ENCODE data around the gene RAB6A. TPM values are rescaled to one million over a fixed set of nuclear protein-coding genes. Genes with fewer than 3 reads are reported as not detected.
A peak's percentile ranks its signal among the peaks of the same experiment; 100 is the strongest.

Gene RAB6A
- total RNA-seq, 1 donor from 2014 or later = 237 TPM

- peaks cover 7% of the 10 kb centered on the region for H3K36me3 ChIP-seq (ENCODE audit: control insufficient read depth, insufficient read depth, low read length)
- H3K4me3 ChIP-seq (ENCODE audit: low read depth, low read length) = no peak overlapping the region
- FAIRE-seq (no peak), DNase-seq (ENCODE audit: low read depth) (no peak)
- TF ChIP-seq, protein P1, sequence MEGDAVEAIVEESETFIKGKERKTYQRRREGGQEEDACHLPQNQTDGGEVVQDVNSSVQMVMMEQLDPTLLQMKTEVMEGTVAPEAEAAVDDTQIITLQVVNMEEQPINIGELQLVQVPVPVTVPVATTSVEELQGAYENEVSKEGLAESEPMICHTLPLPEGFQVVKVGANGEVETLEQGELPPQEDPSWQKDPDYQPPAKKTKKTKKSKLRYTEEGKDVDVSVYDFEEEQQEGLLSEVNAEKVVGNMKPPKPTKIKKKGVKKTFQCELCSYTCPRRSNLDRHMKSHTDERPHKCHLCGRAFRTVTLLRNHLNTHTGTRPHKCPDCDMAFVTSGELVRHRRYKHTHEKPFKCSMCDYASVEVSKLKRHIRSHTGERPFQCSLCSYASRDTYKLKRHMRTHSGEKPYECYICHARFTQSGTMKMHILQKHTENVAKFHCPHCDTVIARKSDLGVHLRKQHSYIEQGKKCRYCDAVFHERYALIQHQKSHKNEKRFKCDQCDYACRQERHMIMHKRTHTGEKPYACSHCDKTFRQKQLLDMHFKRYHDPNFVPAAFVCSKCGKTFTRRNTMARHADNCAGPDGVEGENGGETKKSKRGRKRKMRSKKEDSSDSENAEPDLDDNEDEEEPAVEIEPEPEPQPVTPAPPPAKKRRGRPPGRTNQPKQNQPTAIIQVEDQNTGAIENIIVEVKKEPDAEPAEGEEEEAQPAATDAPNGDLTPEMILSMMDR (IDR thresholded peaks at IDR 0.05; ENCODE audit: insufficient read depth, low read length, severe bottlenecking) = peak; percentile 31
- H3K27me3 ChIP-seq (ENCODE audit: control insufficient read depth, insufficient read depth, low read length) = no peaks in the 10 kb centered on the region
Observed at GRCh38 chr11:73729594-73730206, 31.2 kb downstream of the RAB6A start.

- DNase-seq (ENCODE audit: low read depth) = no peak
- H3K36me3 ChIP-seq (ENCODE audit: control insufficient read depth, insufficient read depth, low read length) = peaks cover 6% of the 10 kb centered on the region
- FAIRE-seq = no peak
- no peaks in the 10 kb centered on the region for H3K27me3 ChIP-seq (ENCODE audit: control insufficient read depth, insufficient read depth, low read length)
- TF ChIP-seq, protein P1 (IDR thresholded peaks at IDR 0.05; ENCODE audit: insufficient read depth, low read length, severe bottlenecking) = no peak
- no peak overlapping the region for H3K4me3 ChIP-seq (ENCODE audit: low read depth, low read length)
Observed at GRCh38 chr11:73728000-73728399, 32.9 kb downstream of the RAB6A start.

- peaks cover 6% of the 10 kb centered on the region for H3K36me3 ChIP-seq (ENCODE audit: control insufficient read depth, insufficient read depth, low read length)
- H3K4me3 ChIP-seq (ENCODE audit: low read depth, low read length) = no peak overlapping the region
- TF ChIP-seq, protein P1 (IDR thresholded peaks at IDR 0.05; ENCODE audit: insufficient read depth, low read length, severe bottlenecking) = no peak
- no peaks in the 10 kb centered on the region for H3K27me3 ChIP-seq (ENCODE audit: control insufficient read depth, insufficient read depth, low read length)
- no peak for FAIRE-seq
- no peak for DNase-seq (ENCODE audit: low read depth)
Observed at GRCh38 chr11:73726825-73727224, 34.0 kb downstream of the RAB6A start.

DNA sequence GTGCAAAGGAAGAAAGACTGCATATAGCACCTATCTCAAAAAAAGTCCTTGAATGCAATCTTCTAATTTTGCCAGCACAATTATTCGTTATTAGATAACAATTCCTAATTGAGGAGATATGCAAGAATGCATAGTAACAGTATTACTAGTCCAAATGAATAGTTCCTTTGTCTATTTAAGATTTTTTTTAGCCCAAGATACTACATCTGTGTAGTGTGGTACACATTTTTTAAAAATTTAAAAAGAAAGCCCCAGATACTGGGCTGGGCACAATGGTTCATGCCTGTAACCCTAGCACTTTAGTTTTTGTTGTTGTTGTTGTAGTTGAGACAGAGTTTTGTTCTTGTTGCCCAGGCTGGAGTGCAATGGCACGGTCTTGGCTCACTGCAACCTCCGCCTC is 43.7 kb downstream of the RAB6A start:
- no peak for FAIRE-seq

DNA sequence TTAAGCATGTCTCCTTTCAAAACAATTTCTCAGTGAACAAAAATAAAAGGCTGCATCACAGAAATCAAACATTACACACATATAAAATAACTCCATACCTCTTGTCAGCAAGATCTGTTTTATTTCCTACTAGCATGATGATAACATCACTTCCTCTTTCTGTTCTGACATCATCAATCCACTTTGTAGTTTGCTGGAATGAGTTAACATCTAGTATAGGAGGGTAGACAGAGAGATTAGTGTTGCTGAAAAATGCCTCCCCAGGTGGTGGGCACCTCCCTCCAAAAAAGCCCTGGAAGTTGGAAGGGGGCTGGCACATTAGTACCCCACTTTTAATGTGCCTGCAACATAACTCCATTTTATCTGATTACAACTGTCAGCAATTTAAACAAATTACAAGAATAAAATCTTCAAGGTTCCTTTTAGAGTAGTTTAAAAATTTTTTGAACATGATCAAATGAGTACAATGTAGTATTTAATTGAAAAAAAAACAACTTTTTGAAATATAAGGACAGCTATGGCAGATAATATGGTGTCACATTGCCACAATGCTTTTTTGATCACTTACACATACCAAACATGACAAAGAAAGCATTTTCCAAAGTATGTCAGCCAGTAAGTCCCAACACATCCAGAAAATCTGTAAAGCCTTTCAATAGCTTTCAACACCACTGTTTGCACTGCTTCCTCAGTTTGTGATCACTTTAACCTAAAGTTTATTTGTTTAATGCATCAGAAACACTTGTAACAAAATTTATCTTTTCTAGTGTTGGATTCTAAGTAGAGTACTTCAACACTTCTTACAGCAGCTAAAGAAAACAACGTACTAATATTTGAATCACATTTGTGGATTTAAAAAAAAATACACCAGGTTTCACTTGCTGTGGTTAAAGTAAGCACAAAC is 44.5 kb downstream of the RAB6A start:
- Histone ChIP-seq H3K27me3 (ENCODE audit: control insufficient read depth, insufficient read depth, low read length) (no peaks in the 10 kb centered on the region), H3K36me3 (ENCODE audit: control insufficient read depth, insufficient read depth, low read length) (peaks cover 10% of the 10 kb centered on the region), H3K4me3 (ENCODE audit: low read depth, low read length) (no peak overlapping the region)
- no peak for FAIRE-seq
- TF ChIP-seq, protein P1 (IDR thresholded peaks at IDR 0.05; ENCODE audit: insufficient read depth, low read length, severe bottlenecking) = no peak
- DNase-seq (ENCODE audit: low read depth) = no peak

More for the DNA sequence above, 43.7 kb downstream of the RAB6A start:
- Histone ChIP-seq H3K4me3 (ENCODE audit: low read depth, low read length) (no peak overlapping the region), H3K27me3 (ENCODE audit: control insufficient read depth, insufficient read depth, low read length) (no peaks in the 10 kb centered on the region), H3K36me3 (ENCODE audit: control insufficient read depth, insufficient read depth, low read length) (peaks cover 8% of the 10 kb centered on the region)
- TF ChIP-seq, protein P1 (IDR thresholded peaks at IDR 0.05; ENCODE audit: insufficient read depth, low read length, severe bottlenecking) = no peak
- no peak for DNase-seq (ENCODE audit: low read depth)
